GM19193 (cell line): ENCODE data around the gene ASB5.

Experiments used
- POLR2A ChIP-seq: IDR thresholded peaks from 4 replicates; pipeline ENCODE4 v1.6.1; 2011; ENCODE audit not compliant: insufficient read depth, insufficient read length; ENCODE audit errors: extremely low read depth

ASB5 gene

GRCh38 chr4:176290520-176290919 is 21.5 kb upstream of the ASB5 start:
- TF ChIP-seq POLR2A: no peak

- TF ChIP-seq POLR2A: no peak
Measured at GRCh38 chr4:176289561-176289960, 20.5 kb upstream of the ASB5 start.

GRCh38 chr4:176288020-176288419 is 19.0 kb upstream of the ASB5 start:
- TF ChIP-seq POLR2A: no peak

- no peak for TF ChIP-seq POLR2A
Measured at GRCh38 chr4:176287546-176287945, 18.5 kb upstream of the ASB5 start.

- no peak for TF ChIP-seq POLR2A
Measured at GRCh38 chr4:176286728-176287127, 17.7 kb upstream of the ASB5 start.

GRCh38 chr4:176277162-176277904 is 8.3 kb upstream of the ASB5 start:
- no peak for TF ChIP-seq POLR2A

GRCh38 chr4:176276710-176277109 is 7.7 kb upstream of the ASB5 start:
- no peak for TF ChIP-seq POLR2A

GRCh38 chr4:176274441-176274840 is 5.4 kb upstream of the ASB5 start:
- TF ChIP-seq POLR2A: no peak

- no peak for TF ChIP-seq POLR2A
Measured at GRCh38 chr4:176273736-176274135, 4.7 kb upstream of the ASB5 start.

GRCh38 chr4:176272799-176273198 is 3.8 kb upstream of the ASB5 start:
- no peak for TF ChIP-seq POLR2A

GRCh38 chr4:176271749-176272148 is 2.7 kb upstream of the ASB5 start:
- no peak for TF ChIP-seq POLR2A

GRCh38 chr4:176270669-176271068 is 1.6 kb upstream of the ASB5 start:
- no peak for TF ChIP-seq POLR2A

GRCh38 chr4:176266026-176266425 is 3.0 kb downstream of the ASB5 start:
- TF ChIP-seq POLR2A: no peak

- no peak for TF ChIP-seq POLR2A
Measured at GRCh38 chr4:176262243-176262642, 6.8 kb downstream of the ASB5 start.

GRCh38 chr4:176261481-176261880 is 7.5 kb downstream of the ASB5 start:
- no peak for TF ChIP-seq POLR2A

- TF ChIP-seq POLR2A: no peak
Measured at GRCh38 chr4:176261018-176261417, 8.0 kb downstream of the ASB5 start.
